HTERT RPE-1 (cell line): ENCODE data around the gene THOC5.
"Not testable (repeated sequence)": the region's sequence is repeated elsewhere in the genome, so short reads cannot be mapped to it uniquely, and the experiment has no call there.

Experiments
- in situ Hi-C: fragments of 300-500 bp; cut with MboI; formaldehyde crosslinking; loops from 4 replicates; pipeline ENCODE4 v1.14.3; 2020; ENCODE audit warnings: low sequenced_read_pairs

THOC5 gene

GRCh38 chr22:29553351-29554224, at the start of gene THOC5:
TSS of gene THOC5 (minus strand) at chr22:29553757. CDS start at chr22:29549147, 4,610 bp downstream.
- in situ Hi-C loops: no loop called here

DNA sequence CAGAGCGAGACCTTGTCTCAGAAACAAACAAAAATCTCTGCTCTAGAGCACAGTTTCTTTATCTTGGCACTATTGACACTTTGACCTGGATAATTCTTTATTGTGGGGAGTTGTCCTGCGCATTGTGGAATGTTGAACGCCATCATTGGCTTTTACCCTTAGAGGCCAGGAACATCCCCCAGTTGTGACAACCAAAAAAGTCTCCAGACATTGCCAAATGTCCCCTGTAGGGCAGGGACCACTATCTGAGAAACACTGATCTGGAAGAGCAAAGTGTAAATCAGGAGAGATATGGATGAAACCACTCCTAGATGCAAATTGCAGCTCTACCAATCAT, 45.1 kb upstream of the THOC5 start:
- in situ Hi-C loops: no loop called here

GRCh38 chr22:29597871-29598683, 44.5 kb upstream of the THOC5 start:
- in situ Hi-C loops: not testable (repeated sequence)

GRCh38 chr22:29596408-29596807, 42.9 kb upstream of the THOC5 start:
- in situ Hi-C loops: no loop called here

- in situ Hi-C loops: not testable (repeated sequence)
Observed at GRCh38 chr22:29594447-29594846, 40.9 kb upstream of the THOC5 start.

- in situ Hi-C loops: no loop called here
Observed at GRCh38 chr22:29593923-29594322, 40.4 kb upstream of the THOC5 start.

DNA sequence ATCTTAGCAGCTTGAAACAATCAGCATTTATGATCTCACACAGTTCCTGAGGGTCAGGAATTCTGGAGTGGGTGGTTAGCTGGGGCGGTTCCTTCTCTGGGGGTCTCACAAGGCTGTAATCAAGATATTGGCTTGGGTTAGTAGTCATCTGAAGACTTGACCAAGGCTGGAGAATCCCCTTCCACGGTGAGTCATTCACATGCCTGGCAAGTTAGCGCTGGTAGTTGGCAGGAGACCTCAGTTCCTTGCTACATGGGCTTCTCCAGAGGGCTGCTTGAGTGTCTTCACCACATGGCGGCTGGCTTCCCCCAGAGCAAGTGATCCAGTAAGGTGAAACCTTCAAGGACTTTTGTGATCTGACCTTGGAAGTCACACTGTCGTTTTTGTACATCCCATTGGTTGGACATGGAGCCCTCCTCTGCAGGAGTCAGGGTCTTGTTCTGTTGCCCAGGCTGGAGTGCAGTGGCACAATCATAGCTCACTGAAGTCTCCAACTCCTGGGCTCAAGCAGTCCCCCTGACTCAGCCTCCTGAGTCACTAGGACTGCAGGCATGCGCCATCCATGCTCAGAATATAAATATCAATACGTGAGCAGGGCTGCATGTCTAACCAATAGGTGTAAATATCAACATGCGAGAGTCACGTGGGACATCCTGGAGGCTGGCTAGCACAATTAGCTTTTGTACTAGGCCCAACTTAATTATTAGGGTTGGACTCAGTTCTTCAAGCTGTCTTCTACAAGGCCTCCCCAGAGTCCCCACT, 34.6 kb upstream of the THOC5 start:
- in situ Hi-C loops: no loop called here

- in situ Hi-C loops: not testable (repeated sequence)
Observed at GRCh38 chr22:29586193-29586705, 32.7 kb upstream of the THOC5 start.

DNA sequence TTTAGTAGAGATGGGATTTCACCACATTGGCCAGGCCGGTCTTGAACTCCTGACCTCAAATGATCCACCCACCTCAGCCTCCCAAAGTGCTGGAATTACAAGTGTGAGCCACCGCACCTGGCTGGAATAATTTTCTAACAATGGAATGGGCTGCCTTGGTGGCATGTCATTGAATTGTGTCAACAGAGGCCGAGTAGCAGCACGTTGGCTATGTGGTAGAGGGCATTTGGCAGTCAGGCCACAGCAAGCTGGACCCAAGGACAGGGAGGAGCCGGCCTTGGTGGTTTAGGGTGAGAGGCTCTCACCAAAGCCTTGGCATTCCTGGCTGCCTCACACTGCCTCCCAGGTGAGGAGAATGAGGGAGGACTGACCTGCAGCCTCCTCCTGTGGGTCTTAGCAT, 31.4 kb upstream of the THOC5 start:
- in situ Hi-C loops: no loop called here

- in situ Hi-C loops: no loop called here
Observed at GRCh38 chr22:29581799-29582198, 28.2 kb upstream of the THOC5 start.

DNA sequence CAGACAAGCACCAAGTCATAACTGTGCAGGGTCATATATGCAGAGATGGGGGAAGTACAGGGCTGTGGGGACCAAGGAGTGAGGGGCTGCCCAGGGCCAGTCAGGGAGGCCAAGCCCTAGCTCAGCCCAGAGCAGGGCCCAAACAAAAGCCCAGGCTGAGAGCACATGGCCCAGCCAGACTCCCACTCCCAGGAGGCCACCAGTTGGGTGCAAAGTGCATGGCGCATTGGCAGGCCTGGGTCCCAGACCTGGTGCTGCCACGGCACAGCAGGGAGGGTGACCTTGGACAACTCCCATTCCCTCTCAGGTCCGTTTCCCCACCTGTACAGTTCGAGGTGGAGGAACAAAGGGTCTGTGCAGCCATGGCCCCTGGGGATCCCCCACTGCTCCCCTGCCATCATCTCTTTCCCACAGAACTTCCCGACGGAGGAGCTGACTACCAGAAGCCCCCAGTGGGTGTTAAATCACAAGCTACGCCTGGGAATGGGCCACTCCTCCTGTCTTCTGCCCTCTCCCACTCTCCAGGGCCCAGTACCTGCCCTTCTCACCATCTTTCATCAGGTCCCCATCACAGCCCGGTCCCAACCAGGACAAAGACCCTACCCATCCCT, 26.7 kb upstream of the THOC5 start:
- in situ Hi-C loops: no loop called here

- in situ Hi-C loops: no loop called here
Observed at GRCh38 chr22:29578462-29579200, 25.1 kb upstream of the THOC5 start.

DNA sequence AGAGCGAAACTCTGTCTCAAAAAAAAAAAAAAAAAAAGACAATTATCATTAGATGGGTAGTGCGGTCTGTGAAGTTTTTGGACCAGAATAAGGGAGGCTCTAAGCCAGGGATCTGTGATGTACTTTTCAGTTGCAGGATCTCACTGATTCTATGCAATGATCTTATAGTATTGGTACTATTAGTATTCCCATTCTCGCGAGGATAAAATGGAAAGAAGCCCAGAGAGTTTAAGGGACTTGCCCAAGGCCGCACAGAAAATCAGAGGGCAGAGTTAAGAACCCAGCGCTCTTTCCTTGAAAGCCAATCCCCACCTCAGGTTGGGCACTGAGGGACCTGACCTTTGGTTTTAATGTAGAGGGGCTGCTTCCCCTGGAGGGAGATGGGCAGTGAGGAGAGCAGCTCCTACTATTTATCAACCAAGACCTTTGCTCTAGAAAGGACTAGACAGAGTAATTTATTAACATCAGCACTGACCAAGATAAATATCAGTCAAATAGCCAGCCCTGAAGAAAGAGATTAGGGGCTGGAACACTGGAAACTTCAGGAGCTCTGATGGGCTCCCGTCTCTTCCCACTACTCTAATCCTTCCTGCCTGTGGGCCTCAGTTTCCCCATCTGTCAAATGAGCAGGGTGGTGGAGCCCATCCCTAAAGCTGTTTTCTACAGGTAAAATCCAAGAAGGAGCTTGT, 21.3 kb upstream of the THOC5 start:
- in situ Hi-C loops: no loop called here

GRCh38 chr22:29570912-29571549, 17.5 kb upstream of the THOC5 start:
- in situ Hi-C loops: no loop called here

GRCh38 chr22:29570456-29570855, 16.9 kb upstream of the THOC5 start:
- in situ Hi-C loops: no loop called here

GRCh38 chr22:29569011-29569678, 15.6 kb upstream of the THOC5 start:
- in situ Hi-C loops: no loop called here

DNA sequence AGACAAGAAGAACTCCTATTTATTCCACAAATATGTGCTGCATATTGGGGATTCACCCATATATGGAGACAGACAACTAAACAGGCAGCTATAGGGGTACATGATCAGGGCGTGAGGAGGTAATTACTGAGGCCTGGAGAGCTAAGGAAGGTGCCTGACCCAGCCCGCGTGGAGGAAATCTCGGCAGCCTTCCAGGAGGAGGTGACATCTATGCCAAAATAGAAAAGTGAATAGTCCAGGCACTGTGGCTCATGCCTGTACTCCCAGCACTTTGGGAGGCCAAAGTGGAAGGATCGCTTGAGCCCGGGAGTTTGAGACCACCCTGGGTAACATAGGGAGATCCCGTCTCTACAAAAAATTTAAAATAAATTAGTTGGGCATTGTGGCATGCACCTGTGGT, 13.8 kb upstream of the THOC5 start:
- in situ Hi-C loops: no loop called here

GRCh38 chr22:29566513-29566912, 13.0 kb upstream of the THOC5 start:
- in situ Hi-C loops: not testable (repeated sequence)
